ENCODE measurements around the gene LPP.

LPP gene

DNA sequence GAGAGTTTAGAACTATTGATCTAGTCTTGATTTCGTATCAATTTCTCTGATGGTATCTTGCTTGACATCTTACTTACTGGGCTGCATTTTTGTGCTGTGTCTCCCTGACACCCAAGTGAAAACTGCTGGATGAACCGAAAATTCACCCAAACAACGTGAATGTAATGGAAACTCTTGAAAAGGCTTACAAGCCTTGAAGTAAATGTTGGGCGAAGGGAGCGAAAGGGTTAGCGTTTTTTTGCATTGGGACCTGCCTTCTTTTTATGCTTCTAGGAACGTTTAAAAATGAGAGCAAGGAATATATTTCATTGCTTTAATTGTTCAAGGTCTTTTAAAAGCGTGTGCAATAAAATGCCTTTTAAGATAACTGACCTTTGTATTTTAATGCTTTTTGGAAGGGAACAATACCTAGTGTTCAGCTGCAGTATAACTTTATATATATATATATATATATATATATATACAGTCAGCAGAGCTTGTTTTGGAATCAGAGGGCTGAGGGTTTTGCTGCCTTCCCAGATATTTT, 94.1 kb downstream of the LPP start:
- DNase-seq (ENCODE audit: low spot score): no peak

DNA sequence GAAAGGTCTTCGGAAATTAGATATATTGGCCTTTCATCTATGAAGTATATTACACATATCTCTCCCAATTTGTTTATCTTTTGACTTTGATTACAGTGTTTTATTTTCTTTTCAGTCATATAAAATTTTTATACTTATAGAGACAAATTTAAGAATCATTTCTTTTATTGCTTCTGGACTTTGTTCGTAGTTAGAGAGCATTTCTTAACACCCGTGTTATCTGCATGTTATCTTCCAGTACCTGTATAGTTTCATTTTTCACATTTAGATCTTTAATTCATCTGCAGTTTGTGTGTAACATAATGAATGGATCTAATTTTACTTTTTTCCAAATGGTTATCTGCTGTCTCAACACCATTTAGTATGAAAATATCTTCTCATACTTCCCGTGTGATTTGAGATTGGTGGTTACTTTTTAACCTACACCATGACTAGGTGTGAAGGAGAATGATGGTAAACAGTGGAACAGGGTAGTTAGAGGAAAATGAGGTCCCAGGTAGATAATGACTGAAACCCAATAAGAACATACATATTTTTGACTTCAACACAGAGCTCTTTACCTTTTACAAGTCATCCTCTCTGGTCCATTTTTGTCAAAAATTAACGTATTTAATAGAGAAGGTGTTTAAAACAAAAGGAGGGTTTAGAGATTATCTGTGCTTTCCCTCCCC, 99.3 kb downstream of the LPP start:
- no peak for DNase-seq (ENCODE audit: low spot score)

DNA sequence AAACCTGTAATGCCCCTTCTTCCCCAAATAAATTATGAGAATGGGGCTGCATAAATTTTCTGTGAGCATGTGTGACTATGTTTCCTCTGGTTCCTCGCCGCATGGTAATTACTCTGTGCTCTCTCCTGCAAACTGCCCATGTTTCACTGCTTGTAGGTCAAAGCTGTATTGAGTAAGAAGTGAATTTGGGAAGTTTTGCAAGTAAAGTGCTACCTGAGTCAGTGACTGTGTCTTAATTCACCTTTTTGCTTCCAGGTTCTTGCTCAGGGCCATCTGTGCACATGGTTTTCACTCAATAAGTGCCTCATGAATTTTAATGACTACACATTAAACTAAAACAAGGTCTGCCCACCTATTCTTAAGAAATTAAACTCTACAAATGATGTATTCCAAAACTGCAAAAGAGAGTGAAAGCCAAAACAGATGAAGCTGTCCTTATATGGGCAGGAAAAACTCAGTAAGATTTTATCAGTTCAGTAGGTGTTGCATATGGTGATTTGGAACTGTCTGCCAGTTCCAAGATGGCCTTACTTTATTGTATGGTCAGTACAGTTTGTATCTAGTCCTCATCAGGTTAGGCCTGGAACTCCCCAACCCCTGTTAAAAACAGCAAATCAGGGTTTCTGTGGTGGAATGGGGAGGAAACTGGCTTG, 100.0 kb downstream of the LPP start:
- DNase-seq (ENCODE audit: low spot score): no peak

DNA sequence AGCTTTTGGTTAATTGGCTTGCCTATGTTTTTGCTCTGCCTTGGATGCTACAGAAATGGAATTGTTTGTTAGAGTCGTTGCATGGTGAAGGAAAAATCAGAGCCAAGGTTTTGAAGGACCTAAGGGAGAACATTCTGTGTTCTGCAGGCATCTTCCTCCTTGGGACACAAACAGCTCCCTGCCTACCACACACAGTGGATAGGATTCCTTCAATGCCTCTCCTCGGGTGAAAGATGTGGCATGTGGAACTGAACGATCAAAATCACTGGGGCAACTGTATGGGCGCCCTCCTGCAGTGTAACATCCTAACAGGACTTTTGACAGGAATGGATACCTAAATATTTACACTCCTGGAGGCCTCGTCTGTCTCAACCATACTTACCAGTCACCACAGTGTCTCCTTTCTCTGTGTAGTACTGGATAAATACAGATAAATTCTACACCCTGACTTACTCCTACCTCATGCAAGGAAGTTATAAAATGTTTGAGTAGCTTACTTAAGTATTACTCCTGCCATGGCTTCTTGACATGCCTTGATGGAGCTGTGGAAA, 100.6 kb downstream of the LPP start:
- no peak for DNase-seq (ENCODE audit: low spot score)

DNA sequence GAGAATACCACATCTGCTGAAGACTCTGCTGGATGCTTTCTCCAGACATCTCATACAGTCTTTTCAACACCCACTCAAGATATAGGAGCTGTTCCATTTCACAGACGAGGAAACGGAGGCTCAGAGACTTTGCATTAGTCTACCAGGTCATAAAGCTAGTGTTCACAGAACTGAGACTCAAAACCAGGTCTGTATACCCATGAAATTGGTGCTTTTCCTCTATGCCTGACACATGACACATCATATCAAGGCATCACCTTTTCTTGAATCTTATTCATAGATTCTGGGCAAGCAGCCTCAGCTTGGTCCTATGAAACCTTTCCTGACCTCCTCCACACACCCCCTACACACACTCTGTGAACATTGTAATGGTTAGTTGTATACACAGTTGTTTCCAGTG, 101.2 kb downstream of the LPP start:
- no peak for DNase-seq (ENCODE audit: low spot score)

DNA sequence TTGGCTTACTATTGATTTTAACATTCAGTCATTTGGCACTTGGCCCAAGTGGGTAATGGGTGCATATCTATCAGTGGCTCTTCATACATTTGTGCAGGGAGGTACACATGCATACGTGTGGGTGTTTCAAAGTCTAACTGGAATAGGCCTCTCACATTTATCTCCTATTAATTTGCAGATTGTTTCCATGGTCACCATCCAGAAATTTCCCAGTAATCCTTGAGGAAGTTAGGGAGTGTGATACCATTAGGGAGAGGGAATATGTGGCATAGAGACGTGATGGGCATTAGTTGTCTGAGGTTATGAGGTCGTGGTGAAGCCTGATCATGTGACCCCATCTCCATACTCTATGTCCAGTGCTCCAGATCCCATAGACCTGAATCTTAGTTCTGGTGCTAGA, 102.8 kb downstream of the LPP start:
- DNase-seq (ENCODE audit: low spot score): no peak

DNA sequence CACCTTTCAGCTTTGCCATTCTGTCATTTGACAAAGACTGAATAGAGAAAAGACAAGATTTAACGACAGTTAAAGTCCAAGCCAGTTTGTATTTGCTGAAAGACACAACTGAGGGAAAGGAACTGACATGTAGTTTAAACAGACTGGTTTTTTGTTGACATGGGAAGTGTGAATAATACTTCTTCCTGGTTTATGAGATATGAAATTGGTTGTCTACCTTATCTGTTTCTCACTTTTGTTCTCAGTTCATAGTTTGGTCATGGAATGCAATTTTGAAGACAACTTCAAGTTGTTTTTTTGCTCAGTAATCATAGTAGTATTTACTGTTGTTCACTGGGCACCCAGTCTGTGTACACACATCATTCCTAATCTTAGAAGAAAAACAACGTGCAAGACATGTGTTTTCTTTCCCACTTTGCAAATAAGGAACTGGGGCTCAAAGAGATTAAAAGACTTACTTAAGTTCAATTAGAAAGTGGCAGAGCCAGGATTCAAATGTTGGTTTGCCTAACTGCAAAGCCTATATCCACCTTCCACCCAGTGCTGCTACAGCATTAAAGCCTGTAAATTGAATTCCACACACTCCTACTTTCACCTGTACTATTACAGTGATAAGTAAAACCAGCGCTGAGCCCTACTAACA, 103.5 kb downstream of the LPP start:
- DNase-seq (ENCODE audit: low spot score): no peak

DNA sequence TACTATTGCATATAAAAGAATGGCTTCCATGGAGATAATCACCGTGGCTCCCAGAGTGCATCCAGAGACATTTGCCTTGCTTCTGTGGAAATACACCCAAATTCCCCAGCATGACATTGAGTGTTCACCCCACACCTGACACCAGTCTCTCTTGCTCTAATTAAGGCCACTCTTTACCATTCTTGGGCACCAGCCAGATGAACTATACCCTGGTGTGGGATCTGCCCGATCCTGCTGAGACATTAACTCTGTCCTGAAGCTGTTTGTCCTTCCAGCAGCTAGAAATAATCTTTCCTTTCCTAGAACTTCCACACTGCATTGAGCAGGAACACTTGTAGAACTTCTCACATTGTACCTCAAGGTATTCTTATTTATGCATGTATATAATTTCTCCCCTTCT, 105.2 kb downstream of the LPP start:
- DNase-seq (ENCODE audit: low spot score): no peak

DNA sequence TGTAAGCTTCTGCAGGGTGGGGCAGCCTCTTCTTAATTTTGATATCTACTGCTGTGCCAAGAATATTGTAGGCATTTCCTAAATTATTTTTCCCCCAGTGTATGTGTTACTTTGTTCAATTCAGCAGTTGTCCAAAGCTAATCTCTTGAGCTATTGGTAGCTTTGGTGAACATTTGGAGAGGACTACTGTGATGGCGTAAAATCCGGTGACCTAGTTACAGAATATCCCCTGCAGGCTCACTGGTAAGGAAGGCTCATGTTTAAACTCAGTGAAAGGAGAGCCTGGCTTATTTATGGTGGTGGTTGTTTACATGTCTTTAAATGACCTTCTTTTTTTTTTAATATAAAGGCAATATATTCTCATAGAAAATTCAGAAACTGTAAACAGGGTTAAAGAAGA, 105.6 kb downstream of the LPP start:
- no peak for DNase-seq (ENCODE audit: low spot score)

DNA sequence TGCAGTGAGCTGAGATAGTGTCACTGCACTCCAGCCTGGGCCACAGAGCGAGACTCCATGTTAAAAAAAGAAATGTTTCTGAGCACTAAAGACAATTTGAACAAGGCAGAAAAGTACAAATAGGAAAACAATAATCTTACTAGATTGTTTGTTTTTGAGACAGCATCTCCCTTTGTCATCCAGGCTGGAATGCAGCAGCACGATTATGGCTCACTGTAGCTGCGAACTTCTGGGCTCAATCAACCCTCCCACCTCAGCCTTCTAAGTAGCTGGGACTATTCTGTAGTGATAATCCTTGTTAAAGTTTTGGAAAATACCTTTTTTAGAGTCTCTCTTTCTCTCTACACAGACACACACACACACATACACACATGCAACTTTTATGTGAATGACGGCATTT, 107.1 kb downstream of the LPP start:
- DNase-seq (ENCODE audit: low spot score): no peak

DNA sequence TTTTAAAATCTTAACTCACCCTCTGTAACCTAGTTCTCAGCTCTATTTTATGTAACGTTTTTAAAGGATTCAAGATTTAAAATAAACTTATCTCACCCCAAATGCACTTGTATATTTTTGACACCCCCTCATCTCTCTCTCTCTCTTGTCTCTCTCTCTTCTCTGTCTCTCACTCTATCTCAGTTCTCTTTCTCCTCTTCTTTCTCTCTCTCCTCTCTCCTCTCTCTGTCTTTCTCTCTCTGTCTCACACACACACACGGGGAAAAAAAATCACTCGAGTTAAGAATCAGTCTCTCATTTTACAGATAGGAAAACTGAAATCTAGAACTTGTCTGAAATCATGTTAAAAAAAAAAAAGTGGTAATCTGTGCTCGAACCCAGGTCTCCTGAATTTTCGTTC, 108.5 kb downstream of the LPP start:
- no peak for DNase-seq (ENCODE audit: low spot score)

DNA sequence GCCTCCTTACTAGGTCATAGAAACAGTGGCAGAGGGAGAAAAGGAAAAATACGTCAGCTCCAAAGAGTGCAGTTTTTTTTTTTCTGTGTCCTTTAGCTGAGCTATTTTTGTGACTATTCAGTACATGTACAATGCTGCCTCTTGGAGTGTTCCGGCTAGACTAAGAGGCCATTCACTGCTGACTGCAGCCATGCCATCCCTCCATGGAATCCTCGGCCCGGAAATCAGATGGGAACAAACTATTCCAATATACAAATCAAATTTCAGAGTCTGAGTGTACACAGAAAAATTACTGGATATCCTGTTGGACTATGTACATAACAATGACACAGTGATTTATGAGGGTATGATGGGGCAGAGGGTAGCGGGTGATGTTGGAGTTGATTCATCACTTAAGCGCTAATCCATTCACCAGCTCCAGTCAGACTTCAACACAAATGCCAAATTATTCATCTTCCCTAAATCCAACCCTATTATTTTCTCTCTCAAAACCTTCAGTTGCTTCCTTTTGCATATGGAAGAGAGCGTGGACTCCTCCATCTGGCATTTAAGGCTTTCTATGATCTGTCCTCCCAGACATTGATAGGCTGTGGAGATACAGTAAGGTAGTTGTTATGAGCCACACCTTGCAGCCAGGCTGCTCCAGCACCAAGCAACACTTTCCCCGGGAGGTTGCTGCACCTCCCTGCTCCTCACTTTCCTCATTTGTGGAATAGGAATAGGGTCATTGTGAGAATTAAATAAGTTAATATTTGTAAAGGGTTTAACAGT, 109.1 kb downstream of the LPP start:
- DNase-seq (ENCODE audit: low spot score): peak; percentile 88

DNA sequence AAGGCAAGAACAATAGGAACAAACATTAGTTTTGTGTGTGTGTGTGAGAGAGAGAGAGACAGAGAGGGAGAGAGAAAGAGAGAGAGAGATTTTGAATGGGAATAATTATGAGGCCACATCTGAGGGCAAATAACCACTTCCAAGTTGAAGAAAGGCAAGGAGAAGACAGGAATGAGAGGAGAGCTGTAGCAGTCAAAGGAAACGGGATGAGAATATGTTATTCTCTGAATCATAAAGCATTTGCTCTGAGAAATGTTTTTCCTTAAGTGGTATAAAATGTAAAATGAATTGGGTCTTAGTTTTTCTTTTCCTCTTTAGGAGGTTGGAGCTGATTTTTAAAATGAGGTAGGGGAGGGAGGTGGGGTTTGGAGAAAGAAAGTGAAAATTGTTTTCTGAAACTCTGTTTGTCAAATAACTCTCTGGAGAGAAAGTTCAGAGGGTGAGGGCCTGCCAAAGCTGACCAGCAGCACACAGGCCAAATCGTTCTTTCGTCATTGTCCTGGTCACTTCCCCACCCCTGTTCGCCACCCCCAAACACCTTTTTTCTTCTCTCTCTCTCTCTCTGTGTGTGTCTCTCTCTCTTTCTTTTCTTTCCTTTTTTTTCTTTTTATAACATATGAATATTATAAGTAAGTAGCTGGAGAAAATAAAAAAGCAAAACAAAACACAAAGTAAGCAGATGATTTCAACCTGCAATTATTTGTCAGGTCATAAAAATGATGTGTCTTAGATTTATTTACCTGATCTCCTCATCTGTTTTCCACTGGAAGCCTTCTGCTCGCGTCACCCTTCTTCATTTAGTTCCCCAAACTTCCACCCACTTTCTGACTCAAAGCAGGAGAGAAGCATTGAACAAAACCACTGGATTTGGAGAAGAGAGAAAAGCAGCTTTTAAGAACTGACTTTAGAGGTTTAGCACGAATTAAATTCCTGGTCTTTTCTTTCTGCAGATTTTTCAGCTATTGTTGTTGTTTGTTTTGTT, 110.6 kb downstream of the LPP start:
- no peak for DNase-seq (ENCODE audit: low spot score)

DNA sequence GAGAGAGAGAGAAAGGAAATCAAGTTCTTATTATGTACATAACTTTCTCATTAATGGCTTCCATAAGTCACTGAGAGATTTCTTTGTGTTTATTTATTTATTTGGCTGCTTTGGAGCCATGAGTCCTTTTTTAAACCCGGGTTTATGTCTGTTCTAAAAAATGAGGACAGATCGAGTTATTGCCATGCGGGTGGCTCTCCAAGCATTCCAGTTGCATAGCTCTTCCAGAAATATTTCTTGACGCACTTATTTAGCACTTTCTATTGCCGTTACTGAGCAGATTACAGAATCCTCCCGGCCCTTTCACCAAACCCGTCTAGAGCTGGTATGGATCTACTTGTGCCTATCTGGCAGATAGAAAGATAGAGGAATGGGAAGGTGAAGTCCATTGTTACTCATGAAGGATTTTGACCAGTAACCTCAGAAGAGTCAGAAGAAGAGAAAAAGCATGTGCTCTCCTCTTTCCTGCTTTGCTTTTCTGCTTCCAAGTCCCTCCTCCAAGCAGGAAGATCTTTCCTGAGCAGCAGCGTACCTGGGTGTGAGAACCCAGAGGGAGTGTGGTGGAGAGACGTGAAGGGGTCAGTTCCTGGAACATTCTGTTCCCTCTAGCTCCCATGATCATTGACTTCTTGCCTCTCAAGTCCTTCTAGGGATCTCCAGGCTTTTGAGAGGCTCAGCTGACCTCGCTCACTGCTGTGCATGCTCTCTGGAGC, 112.8 kb downstream of the LPP start:
- no peak for DNase-seq (ENCODE audit: low spot score)

DNA sequence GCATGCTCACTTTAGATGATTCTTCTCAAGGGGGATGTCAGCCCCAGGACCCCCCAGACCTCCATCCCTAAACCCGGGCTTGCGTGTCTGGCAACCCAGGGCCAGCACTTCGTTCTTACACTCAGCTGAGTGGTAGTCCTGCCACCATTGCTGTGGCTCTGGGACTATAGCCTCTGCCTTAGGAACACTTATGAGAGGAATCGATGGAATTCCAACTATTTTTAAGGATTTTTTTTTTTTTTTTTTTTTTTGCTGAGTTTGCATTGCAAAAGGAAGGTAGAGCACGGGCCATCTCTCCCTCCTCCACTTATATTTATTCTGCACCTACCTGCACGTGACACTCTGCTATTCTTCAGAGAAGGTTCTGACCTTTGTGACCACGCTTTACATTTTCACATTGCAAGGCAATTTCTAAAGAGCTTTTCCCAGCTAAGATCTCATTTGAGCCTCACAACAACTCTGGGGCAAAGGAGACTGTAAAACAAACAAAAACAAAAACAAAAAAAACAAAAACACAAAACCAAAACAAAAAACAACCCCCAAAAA, 113.9 kb downstream of the LPP start:
- no peak for DNase-seq (ENCODE audit: low spot score)

DNA sequence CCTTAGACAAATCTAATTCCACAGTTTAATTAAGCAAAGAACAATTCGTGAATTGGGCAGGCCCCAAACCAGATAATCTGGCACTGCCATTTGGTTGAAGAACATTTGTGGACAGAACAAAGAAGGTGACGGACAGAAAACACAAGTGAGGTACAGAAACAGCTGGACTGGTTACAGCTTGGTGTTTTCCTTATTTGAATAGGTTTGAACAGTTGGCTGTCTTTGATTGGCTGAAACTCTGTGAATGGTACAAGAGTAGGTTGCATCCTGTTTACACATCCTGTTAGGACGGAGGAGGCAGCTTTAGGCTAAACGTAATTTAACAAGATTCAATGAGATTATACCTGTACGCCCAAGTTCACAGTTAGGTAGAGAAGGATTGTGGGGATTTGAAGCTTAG, 114.4 kb downstream of the LPP start:
- DNase-seq (ENCODE audit: low spot score): no peak

DNA sequence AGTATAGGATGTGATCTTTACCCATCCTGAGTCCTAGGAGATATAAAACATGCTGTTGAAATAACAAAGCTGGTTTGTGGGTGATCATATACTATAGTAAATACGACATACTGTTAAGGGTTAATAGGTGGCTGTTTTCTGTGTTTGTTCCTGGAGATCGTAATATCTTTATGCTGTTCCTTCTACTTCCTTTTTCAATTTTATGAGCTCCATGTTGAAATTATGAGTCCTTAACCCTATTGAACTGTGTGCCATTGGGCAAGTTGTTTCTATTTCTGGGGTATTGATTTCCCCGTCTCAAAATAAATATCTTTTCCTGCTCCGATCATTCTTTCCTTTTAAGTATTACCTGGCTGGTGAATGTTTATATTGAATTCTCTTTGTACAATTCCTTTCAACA, 115.1 kb downstream of the LPP start:
- DNase-seq (ENCODE audit: low spot score): no peak

DNA sequence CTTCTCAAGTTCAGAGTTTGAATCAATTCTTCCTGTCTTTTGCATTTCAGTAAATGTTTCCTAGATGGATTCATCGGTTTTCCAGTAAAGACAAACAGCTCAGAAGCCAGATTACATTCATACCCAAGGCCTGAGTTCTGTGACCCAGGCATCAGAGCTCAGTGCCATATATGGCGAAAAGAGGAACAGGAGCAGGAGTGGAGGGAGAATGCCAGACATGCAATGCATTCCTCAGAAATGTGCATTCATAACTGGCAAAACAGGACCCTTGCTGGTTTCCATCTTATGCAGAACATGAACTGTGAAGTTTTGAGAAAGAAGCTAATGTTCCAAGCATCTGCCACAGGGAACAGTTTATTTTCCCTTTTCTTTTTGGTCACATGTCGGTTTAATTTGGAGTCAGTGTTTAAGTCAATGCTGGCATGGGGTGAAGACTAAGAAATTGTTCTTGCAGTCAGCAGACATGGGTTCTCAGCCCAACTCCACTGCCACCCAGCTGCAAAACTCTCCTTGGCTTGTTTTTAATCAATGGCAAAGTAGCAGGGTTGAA, 116.5 kb downstream of the LPP start:
- DNase-seq (ENCODE audit: low spot score): peak; percentile 47

DNA sequence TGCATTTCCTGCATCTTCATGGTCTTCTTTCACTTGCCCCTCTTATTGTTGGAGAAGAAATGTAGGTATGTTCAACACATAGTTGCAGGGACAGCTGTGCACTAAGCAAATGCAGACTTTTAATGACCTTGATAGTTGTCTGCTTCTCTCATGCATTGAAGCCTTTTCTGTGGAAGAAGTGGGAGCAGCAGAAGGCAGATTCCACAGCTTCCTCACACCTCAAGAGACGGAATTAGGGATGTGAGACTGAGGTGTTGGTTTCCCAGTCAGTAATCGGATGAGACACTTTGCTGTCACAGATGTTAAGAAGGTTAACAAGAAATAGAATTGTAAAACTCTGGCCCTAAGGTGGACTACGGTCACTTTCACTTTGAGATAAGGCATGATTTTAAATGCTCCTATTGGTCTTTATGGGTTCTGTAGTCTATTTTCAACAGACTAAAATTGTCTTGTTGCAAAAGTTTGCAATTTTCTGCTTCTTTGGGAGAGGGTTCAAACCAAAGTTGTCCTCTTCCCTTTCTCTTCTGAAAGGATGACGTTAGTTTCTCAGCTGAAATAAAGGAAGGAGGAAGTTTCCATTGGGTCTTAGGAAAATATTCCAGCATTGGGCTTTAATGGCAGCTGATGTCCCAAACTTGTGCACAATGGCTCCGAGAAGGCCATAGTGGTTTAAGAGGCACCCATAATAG, 117.4 kb downstream of the LPP start:
- no peak for DNase-seq (ENCODE audit: low spot score)

All from Ammon's horn (tissue), 1 donor.